Lung (tissue), 12 donors: ENCODE results near the gene GPX3. TPM values are rescaled to one million over a fixed set of nuclear protein-coding genes. Genes with fewer than 3 reads are reported as not detected.

ENCODE experiments used
- ATAC-seq: fragments of 200-7000 bp; cut with Tn5 transposase; one replicate; pipeline ENCODE4 v1.9.1; 2020; ENCODE audit warnings: moderate number of reproducible peaks; ENCODE audit not compliant: insufficient read depth, low FRiP score
- DNase-seq, 3 donors: peaks; one replicate each; pipeline ENCODE4 v3.0.0-alpha.2; 2013 to 2017
- H3K27ac ChIP-seq, 2 donors: one replicate each; pipeline ENCODE4 v1.5.1; 2013; ENCODE audit warnings: mild to moderate bottlenecking in 2 of 2, moderate library complexity in 2 of 2, control low read depth in 1 of 2, inconsistent platforms in 1 of 2, low read depth in 1 of 2, low read length in 1 of 2
- H3K27me3 ChIP-seq, 3 donors: one replicate each; pipeline ENCODE4 v1.5.1; 2013; ENCODE audit warnings: low read length in 2 of 3; ENCODE audit not compliant: control insufficient read depth in 3 of 3, insufficient read depth in 3 of 3
- H3K36me3 ChIP-seq, 4 donors: one replicate each; pipeline ENCODE4 v1.5.1; 2013; ENCODE audit warnings: low read length in 4 of 4, mild to moderate bottlenecking in 1 of 4, moderate library complexity in 1 of 4; ENCODE audit not compliant: control insufficient read depth in 4 of 4, insufficient read depth in 4 of 4
- H3K4me1 ChIP-seq, 5 donors: one replicate each; pipeline ENCODE4 v1.5.1; 2013; ENCODE audit warnings: low read length in 5 of 5, mild to moderate bottlenecking in 2 of 5, moderate library complexity in 1 of 5; ENCODE audit not compliant: control insufficient read depth in 5 of 5, insufficient read depth in 5 of 5
- H3K4me3 ChIP-seq: one replicate; pipeline ENCODE4 v1.5.1; 2013; ENCODE audit warnings: mild to moderate bottlenecking, control low read depth, moderate library complexity
- H3K9ac ChIP-seq, 2 donors: one replicate each; pipeline ENCODE4 v1.5.1; 2013; ENCODE audit warnings: low read length in 2 of 2, control low read depth in 1 of 2; ENCODE audit not compliant: insufficient read depth in 1 of 2
- H3K9me3 ChIP-seq, 4 donors: one replicate each; pipeline ENCODE4 v1.5.1; 2013; ENCODE audit warnings: low read length in 3 of 4, mild to moderate bottlenecking in 1 of 4, moderate library complexity in 1 of 4; ENCODE audit not compliant: control insufficient read depth in 4 of 4, insufficient read depth in 3 of 4
- CTCF ChIP-seq: IDR thresholded peaks from 2 replicates; pipeline ENCODE4 v1.5.1; 2012; ENCODE audit warnings: mild to moderate bottlenecking; ENCODE audit errors: control extremely low read depth, extremely low read depth
- WGBS, 2 donors: extraction: QIAGEN DNeasy Blood & Tissue Kit; methylation state at CpG; one replicate each; pipeline ENCODE4 v1.1.7; 2013; 5-methylcytosine and 5-hydroxymethylcytosine counted together
- polyA plus RNA-seq, 2 donors: library from polyadenylated mRNA; stranded (reverse); fragments of 200-250 nt; gene quantifications; one replicate each; pipeline ENCODE4 v1.2.1, GENCODE V29; 2013
- total RNA-seq, 2 donors: library from RNA; depleted of rRNA in 1 of 2; stranded (reverse); fragments of >200 nt in 1 of 2; gene quantifications; one replicate each; pipeline ENCODE4 v1.2.1, GENCODE V29; 2014 to 2021
- donor health status: control.
- donor health status: control.
- donor health status: Bipolar disorder and iron deficiency.
- donor health status: healthy.
- donor health status: DM: yes; HTN: yes; CAD: no.

Gene GPX3
- total and polyA plus RNA-seq, 4 donors, result 99.0 to 1,457 (median 826) TPM

GRCh38 chr5:151040211-151040747, 19.9 kb downstream of the GPX3 start:
- 68 to 85% methylated on average over 8 of the region's 8 CpGs for WGBS, 2 donors
- Histone ChIP-seq H3K4me1 (peaks cover 0 to 20% (median 13%) of the 10 kb centered on the region in 5 donors), H3K36me3 (peaks cover 11 to 55% (median 29%) of the 10 kb centered on the region in 4 donors), H3K27me3 (no peaks in the 10 kb centered on the region), H3K9me3 (no peaks in the 10 kb centered on the region), H3K27ac (peak overlapping the region; percentile 42 to 85), H3K9ac (peak overlapping the region in 1 of 2 donors; percentile 26), H3K4me3 (no peak overlapping the region)
- no peak for DNase-seq
- ATAC-seq, result peak; percentile 10
- no peak for TF ChIP-seq CTCF

GRCh38 chr5:151041577-151042268, 21.3 kb downstream of the GPX3 start:
- no peak for TF ChIP-seq CTCF
- 73 to 84% methylated on average over 11 of the region's 11 CpGs for WGBS, 2 donors
- DNase-seq (no peak), ATAC-seq (no peak)
- peaks cover 0 to 20% (median 13%) of the 10 kb centered on the region in 5 donors for H3K4me1 ChIP-seq
- no peak overlapping the region for H3K4me3 ChIP-seq
- H3K9ac ChIP-seq, result no peak overlapping the region
- H3K27ac ChIP-seq, result peak overlapping the region in 1 of 2 donors; percentile 55
- no peaks in the 10 kb centered on the region for H3K9me3 ChIP-seq
- no peaks in the 10 kb centered on the region for H3K27me3 ChIP-seq
- H3K36me3 ChIP-seq, result peaks cover 11 to 52% (median 26%) of the 10 kb centered on the region in 4 donors

DNA sequence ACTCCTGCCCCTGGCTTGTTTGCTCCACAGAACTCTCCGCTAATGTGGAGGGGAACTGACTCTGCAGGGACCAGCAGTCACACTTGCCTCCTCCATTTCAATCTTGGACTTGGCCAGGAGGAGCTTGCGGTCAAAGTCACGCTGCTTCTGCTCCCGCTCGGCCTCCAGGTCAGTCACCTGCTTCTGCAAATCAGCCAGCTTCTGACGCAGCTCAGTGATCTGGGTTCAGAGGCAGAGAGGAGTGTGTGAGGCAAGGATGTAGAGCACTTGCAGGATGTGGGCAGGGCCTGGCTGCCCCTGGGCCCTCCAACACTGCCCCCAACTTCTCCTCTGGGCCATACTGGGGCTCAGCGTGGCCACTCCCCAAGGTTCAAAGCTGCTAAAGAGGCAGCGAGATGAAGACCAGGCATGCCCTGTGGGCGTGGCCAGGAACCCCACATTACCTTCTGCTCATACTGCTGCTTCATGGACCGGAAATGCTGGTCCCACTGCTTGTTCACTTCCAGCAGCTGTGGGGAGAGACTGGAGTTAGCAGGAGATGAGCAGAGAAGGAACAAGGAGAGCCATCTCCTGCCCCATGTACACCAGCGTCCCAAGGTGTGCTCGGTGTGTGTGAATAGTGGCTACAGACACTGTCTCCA, 22.2 kb downstream of the GPX3 start:
- 96% methylated on average over 12 of the region's 12 CpGs for WGBS, 2 donors
- no peak overlapping the region for H3K4me3 ChIP-seq
- ATAC-seq, result no peak
- no peaks in the 10 kb centered on the region for H3K9me3 ChIP-seq
- DNase-seq, result no peak
- H3K27me3 ChIP-seq, result no peaks in the 10 kb centered on the region
- H3K4me1 ChIP-seq, result peaks cover 0 to 18% (median 13%) of the 10 kb centered on the region in 5 donors
- H3K27ac ChIP-seq, result peak overlapping the region in 1 of 2 donors; percentile 60
- TF ChIP-seq CTCF, result no peak
- H3K36me3 ChIP-seq, result peaks cover 15 to 53% (median 29%) of the 10 kb centered on the region in 4 donors
- H3K9ac ChIP-seq, result no peak overlapping the region
